RPMI7951 (cell line): Measurements from ENCODE around the gene INO80C. TPM values are rescaled to one million over a fixed set of nuclear protein-coding genes. Genes with fewer than 3 reads are reported as not detected.
A peak's percentile ranks its signal among the peaks of the same experiment; 100 is the strongest.

ENCODE experiments used
- DNase-seq: peaks from one replicate; pipeline ENCODE4 v3.0.0-alpha.2; 2012; ENCODE audit warnings: low read depth
- total RNA-seq: library from RNA; depleted of rRNA; stranded (reverse); fragments of >200 nt; shearing (Covaris generic); gene quantifications from 2 replicates; pipeline ENCODE4 v1.2.3, GENCODE V29; 2014; rRNA removed

INO80C gene
- 1.7 and 3.4 TPM in 2 replicates for total RNA-seq

- peak; percentile 88 for DNase-seq
Observed at GRCh38 chr18:35497370-35498197, at the start of gene INO80C. TSS of gene INO80C (minus strand) at chr18:35497960. CDS start at chr18:35497874, 86 bp downstream.

- no peak for DNase-seq
Observed at GRCh38 chr18:35547008-35547605, 49.3 kb upstream of the INO80C start.

- no peak for DNase-seq
Observed at GRCh38 chr18:35542356-35542755, 44.6 kb upstream of the INO80C start.

GRCh38 chr18:35535297-35535696 lies 37.5 kb upstream of the INO80C start:
- DNase-seq = no peak

GRCh38 chr18:35533916-35534405 lies 36.2 kb upstream of the INO80C start:
- DNase-seq = no peak

- no peak for DNase-seq
Observed at GRCh38 chr18:35528749-35529274, 31.1 kb upstream of the INO80C start.

- DNase-seq = peak; percentile 13
Observed at GRCh38 chr18:35526495-35527059, 28.8 kb upstream of the INO80C start.

GRCh38 chr18:35525795-35526494 lies 28.2 kb upstream of the INO80C start:
- no peak for DNase-seq

- DNase-seq = no peak
Observed at GRCh38 chr18:35524226-35524625, 26.5 kb upstream of the INO80C start.

GRCh38 chr18:35522130-35522959 lies 24.6 kb upstream of the INO80C start:
- DNase-seq = no peak

- DNase-seq = no peak
Observed at GRCh38 chr18:35521133-35521532, 23.4 kb upstream of the INO80C start.

GRCh38 chr18:35519148-35519899 lies 21.6 kb upstream of the INO80C start:
- DNase-seq = no peak

- no peak for DNase-seq
Observed at GRCh38 chr18:35517715-35518114, 20.0 kb upstream of the INO80C start.

- DNase-seq = no peak
Observed at GRCh38 chr18:35516789-35517188, 19.0 kb upstream of the INO80C start.

GRCh38 chr18:35516351-35516750 lies 18.6 kb upstream of the INO80C start:
- no peak for DNase-seq

- no peak for DNase-seq
Observed at GRCh38 chr18:35515460-35516130, 17.8 kb upstream of the INO80C start.

GRCh38 chr18:35514752-35515459 lies 17.1 kb upstream of the INO80C start:
- no peak for DNase-seq

- no peak for DNase-seq
Observed at GRCh38 chr18:35514283-35514682, 16.5 kb upstream of the INO80C start.
